HUES64 (cell line): ENCODE measurements around the gene TUBG1.

Experiments used
- H3K27ac ChIP-seq: 2 replicates; pipeline ENCODE4 v1.7.0; 2013; ENCODE audit warnings: low read depth, low read length, inconsistent platforms
- H3K27me3 ChIP-seq: 2 replicates; pipeline ENCODE4 v1.6.1; 2013; ENCODE audit warnings: mild to moderate bottlenecking, low read length; ENCODE audit not compliant: insufficient read depth
- H3K36me3 ChIP-seq: 2 replicates; pipeline ENCODE4 v1.6.1; 2013; ENCODE audit warnings: mild to moderate bottlenecking, low read length; ENCODE audit not compliant: insufficient read depth
- H3K4me1 ChIP-seq: 2 replicates; pipeline ENCODE4 v1.6.1; 2013; ENCODE audit warnings: mild to moderate bottlenecking, low read length, moderate library complexity; ENCODE audit not compliant: insufficient read depth
- H3K4me3 ChIP-seq: 2 replicates; pipeline ENCODE4 v1.5.1; 2013; ENCODE audit warnings: mild to moderate bottlenecking, low read length, moderate library complexity
- H3K9ac ChIP-seq: 2 replicates; pipeline ENCODE4 v1.6.1; 2013; ENCODE audit warnings: mild to moderate bottlenecking, low read depth, low read length
- H3K9me3 ChIP-seq: 2 replicates; pipeline ENCODE4 v1.6.1; 2013; ENCODE audit warnings: low read depth, low read length; ENCODE audit not compliant: insufficient read depth
- WGBS: fragments of 150-250, 120-280 bp; methylation state at CpG from one replicate; pipeline ENCODE4 v1.1.7; 2013; ENCODE audit warnings: missing lambda C conversion rate; 5-methylcytosine and 5-hydroxymethylcytosine counted together

Gene TUBG1

DNA sequence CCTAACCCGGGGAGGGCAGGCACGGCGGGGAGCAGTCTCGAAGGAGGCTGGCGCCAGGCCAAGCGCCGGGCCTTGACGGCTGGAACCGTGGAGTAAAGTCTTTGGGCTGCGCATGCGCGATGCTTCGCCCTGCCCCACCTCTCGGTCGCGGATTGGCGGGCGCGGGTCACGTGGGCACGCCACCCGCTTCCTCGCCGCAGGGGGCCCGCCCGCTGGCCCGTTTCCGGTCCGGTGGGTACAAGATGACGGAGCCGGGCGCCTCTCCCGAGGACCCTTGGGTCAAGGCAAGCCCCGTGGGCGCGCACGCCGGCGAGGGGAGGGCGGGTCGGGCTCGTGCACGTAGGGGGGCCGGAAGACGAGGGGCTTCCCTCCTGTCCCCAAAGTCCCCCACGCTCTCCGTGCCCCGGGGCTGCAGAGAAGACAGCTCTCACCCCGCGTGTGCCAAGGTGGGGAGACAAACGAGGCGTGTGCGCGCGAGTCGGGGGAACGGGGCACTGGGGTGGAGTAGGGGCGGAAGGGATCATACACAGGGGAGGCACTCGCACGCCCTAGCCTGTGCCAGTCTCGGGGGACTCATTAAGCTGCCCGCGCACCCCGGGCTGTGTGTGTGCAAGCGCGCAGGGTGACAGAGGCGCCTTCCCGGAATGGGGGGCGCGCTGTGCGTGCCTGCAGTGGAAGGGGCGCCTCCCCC, 42.5 kb upstream of the TUBG1 start, which contains the start of gene MLX:
Gene MLX (plus strand): TSS at position 218 of the 691 bp plus-strand sequence. CDS start 25 bp downstream, at position 243.
- Histone ChIP-seq H3K4me1 (peaks cover 5% of the 10 kb centered on the region; the same call in 1 of the 2 replicates), H3K9me3 (no peaks in the 10 kb centered on the region), H3K4me3 (peak within 1 kb of the TSS; percentile 83), H3K9ac (peak within 1 kb of the TSS; percentile 80), H3K36me3 (peaks cover 63% of the 10 kb centered on the region), H3K27ac (peak within 1 kb of the TSS; percentile 88), H3K27me3 (no peaks in the 10 kb centered on the region)
- WGBS = under 1% methylated on average over 72 of the region's 72 CpGs

DNA sequence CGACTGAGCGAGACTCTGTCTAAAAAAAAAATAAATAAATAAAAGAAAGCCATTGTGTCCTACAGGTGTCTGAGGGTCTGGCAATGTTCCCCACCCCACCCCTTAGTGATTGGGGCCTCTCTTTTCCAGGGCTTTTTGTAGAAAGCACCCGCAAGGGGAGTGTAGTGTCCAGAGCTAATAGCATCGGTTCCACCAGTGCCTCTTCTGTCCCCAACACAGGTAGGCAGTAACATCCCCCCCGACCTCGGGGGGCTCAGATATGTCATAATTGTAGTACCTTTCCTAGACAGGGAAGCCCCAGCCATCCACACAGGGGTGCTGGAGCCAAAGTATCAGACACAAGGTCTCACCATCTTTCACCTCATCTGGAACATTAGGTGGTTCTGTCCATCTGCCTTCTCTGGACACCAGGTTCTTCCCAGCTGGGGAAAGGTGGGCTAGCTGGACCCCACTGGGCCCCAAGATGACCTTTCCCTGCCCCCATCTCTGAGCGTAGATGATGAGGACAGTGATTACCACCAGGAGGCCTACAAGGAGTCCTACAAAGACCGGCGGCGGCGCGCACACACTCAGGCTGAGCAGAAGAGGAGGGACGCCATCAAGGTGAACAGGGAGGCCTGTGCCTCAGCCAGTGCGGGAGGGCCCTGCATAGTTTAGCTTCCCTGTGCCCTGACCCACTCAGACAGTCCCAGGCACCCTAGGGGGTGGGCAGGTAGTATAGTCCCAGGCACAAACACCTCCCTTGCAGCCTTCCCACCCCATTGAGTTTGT, 41.0 kb upstream of the TUBG1 start:
- Histone ChIP-seq H3K4me1 (peaks cover 5% of the 10 kb centered on the region; the same call in 1 of the 2 replicates), H3K4me3 (no peak overlapping the region), H3K9me3 (no peaks in the 10 kb centered on the region), H3K36me3 (peaks cover 76% of the 10 kb centered on the region), H3K27me3 (no peaks in the 10 kb centered on the region), H3K27ac (no peak overlapping the region), H3K9ac (no peak overlapping the region)
- WGBS = 87% methylated on average over 12 of the region's 14 CpGs

DNA sequence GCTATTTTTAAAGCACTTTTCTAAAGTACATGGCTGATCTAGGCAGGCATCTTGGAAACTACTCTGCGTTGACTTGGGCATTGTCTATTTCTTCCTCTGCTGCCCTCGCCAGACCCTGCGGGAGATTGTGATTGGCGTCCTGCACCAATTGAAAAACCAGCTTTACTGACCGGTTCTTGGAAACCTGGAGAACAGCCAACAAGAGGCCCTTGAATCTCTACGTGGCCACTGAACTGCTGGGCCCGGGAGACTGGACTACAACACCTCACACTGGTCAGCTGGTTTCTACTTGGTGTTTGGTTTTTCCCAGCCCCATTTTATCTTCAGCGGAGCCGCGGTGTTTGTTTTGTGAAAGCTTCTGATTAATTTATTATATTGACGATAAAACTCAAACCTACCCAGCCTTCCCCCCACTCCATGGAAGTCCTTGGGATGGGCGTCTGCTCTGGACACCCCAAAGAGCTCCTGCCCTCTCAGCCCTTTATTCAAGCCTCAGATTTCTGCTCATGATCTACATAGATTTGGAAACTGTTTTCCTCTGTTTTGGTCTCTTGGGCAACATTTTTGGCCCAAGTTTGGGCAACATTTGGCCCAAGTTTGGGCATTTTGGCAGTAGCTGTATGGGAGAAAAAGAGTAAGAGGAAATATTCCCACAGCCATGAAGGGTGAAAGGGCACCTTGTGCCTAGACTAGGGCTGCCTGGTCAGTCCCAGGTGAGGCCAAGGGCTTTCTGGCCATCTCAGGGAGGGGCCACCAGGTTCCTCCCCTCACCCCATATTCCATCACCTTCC, 37.9 kb upstream of the TUBG1 start:
- H3K27ac ChIP-seq = no peak overlapping the region
- no peak overlapping the region for H3K4me3 ChIP-seq
- no peak overlapping the region for H3K9ac ChIP-seq
- 95% methylated on average over 9 of the region's 12 CpGs for WGBS
- H3K36me3 ChIP-seq = peaks cover 78% of the 10 kb centered on the region
- H3K9me3 ChIP-seq = no peaks in the 10 kb centered on the region
- H3K4me1 ChIP-seq = no peaks in the 10 kb centered on the region
- H3K27me3 ChIP-seq = no peaks in the 10 kb centered on the region

DNA sequence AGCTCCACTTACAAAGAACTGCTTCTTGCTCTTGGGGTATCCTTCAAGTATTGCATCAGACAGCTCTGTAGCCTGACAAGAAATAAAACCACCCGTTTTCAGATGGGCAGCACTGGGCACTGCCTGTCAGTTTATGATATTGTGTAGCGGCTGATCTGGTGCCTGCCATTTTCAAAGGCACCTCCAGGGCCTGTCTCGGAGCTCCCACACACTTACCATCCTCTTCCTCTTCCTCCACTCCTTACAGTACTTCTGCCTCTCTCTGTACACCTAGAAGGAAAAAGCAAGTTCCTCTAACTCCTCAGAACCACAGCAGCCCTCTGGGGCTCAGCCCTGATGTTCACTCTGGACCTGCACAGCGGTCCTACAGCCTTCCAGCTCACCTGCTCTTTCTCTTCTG, 36.4 kb upstream of the TUBG1 start:
- Histone ChIP-seq H3K36me3 (peaks cover 81% of the 10 kb centered on the region), H3K9me3 (no peaks in the 10 kb centered on the region), H3K4me3 (no peak overlapping the region), H3K27ac (no peak overlapping the region), H3K9ac (no peak overlapping the region), H3K27me3 (no peaks in the 10 kb centered on the region), H3K4me1 (no peaks in the 10 kb centered on the region)
- 95% methylated on average over 4 of the region's 4 CpGs for WGBS

DNA sequence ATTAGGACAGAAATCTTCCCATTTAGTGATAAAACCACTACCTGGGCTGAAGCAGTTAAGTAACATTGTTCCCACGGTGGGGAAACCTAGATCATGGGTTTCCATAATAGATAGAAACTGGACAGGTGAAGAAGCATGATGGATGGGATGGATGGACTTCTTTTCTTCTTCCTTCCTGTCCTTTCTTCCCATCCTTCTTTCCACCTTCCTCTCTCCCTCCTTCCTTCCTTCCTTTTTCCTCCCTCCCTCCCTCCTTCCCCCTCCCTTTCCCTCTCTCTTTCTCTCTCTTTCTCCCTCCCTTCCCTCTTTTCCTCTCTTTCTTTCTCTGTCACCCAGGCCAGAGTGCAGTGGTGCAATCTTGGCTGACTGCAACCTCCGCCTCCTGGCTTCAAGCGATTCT, 35.0 kb upstream of the TUBG1 start:
- Histone ChIP-seq H3K4me1 (no peaks in the 10 kb centered on the region; the same call in 1 of the 2 replicates), H3K27me3 (no peaks in the 10 kb centered on the region), H3K4me3 (no peak overlapping the region), H3K36me3 (peaks cover 70% of the 10 kb centered on the region), H3K27ac (no peak overlapping the region), H3K9ac (no peak overlapping the region), H3K9me3 (no peaks in the 10 kb centered on the region)
- 86% methylated on average over 3 of the region's 3 CpGs for WGBS

DNA sequence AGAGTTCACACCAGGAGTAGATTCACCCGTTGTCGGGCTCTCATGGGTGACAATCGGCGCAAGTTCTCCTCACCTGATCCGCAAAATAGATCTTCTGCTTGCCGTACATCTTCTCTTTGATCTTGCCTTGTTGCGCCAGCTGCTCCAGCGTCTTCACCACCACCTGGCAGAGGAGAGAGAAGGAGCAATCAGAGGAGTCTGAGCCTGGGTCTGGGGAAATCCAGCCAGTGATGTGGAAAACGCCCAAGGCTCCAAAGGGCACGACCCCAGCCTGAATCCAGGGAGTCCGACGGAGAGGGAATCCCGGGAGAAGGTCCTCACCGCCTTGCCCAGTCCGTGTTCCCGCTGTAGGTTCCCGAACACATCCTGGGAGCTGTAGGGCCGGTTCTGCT, 32.3 kb upstream of the TUBG1 start:
- no peaks in the 10 kb centered on the region; the same call in 1 of the 2 replicates for H3K4me1 ChIP-seq

DNA sequence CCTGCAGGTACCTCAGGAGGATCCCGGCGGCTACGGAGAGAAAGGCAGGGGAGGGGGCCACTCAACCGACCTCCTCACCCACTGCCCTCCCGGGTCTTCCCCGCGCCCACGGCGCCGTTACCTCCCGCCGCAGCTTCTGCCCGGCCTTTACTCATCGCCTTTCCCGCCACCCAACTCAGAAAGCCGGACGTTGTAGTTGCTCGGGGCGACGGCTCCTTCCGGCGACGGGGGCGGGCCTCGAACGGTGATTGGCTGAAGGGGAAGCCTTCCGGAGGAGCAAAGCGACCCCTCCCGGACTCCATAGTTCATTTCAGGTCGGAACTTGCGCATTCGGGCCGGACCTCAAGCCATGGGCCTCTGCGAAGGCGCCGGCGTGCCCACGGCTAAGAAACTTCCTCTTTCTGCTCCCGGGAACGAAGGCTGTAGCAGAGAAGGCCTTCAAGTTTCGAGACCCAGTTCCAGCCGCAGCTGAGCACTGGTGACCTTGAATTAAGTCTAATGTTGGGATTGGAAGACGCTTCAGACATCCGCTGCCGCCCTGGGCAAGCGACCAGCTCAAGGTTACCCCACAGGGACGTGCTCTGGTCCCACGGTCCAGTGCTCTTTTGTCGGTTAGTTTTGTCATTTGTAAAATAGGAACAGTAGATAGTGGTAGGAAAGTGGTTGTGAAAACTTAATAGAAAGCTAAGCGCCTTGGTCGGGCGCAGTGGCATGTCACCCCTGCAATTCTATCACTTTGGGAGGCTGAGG, 31.8 kb upstream of the TUBG1 start, which contains the start of gene PSMC3IP:
Gene PSMC3IP (minus strand): TSS at position 198 of the 750 bp plus-strand sequence. CDS start 43 bp downstream, at position 155.
- H3K4me3 ChIP-seq = peak within 1 kb of the TSS; percentile 88
- under 1% methylated on average over 52 of the region's 52 CpGs for WGBS
- peak within 1 kb of the TSS; percentile 94 for H3K9ac ChIP-seq
- no peaks in the 10 kb centered on the region for H3K27me3 ChIP-seq
- H3K27ac ChIP-seq = peak within 1 kb of the TSS; percentile 82
- H3K9me3 ChIP-seq = no peaks in the 10 kb centered on the region
- no peaks in the 10 kb centered on the region; the same call in 1 of the 2 replicates for H3K4me1 ChIP-seq
- H3K36me3 ChIP-seq = peaks cover 61% of the 10 kb centered on the region

More for the DNA sequence above, 32.3 kb upstream of the TUBG1 start:
- Histone ChIP-seq H3K27me3 (no peaks in the 10 kb centered on the region), H3K27ac (peak overlapping the region; percentile 82), H3K9me3 (no peaks in the 10 kb centered on the region), H3K4me3 (peak overlapping the region; percentile 88), H3K9ac (peak overlapping the region; percentile 94), H3K36me3 (peaks cover 61% of the 10 kb centered on the region)
- 5% methylated on average over 18 of the region's 18 CpGs for WGBS

DNA sequence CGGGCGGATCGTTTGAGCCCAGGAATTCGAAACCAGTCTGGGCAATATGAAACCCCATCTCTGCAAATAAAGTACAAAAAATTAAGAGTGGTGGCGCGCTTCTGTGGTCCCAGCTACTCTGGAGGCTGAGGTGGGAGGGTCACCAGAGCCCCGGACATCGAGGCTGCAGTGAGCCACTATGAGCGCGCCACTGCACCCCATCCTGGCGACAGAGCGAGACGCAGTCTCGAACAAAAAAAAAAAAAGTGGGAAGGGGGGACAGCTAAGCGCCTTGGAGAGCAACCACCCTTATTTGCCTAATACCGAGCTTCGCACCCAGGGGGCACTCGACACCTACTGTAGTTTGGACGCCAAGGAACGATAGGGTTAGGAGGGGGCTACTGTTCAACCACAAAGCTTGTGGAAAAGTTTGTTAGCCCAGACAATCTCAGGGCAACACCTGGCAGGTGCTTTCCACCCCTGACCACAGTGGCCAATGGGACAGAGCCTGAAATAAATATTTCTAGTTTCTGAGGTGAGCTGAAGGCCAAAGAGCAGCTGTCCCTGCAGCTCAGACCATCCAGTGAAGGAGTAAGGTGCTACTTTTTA, 31.1 kb upstream of the TUBG1 start:
- H3K27me3 ChIP-seq = no peaks in the 10 kb centered on the region
- H3K9me3 ChIP-seq = no peaks in the 10 kb centered on the region
- H3K27ac ChIP-seq = peak overlapping the region; percentile 77
- peak overlapping the region; percentile 94 for H3K9ac ChIP-seq
- H3K36me3 ChIP-seq = peaks cover 61% of the 10 kb centered on the region
- H3K4me3 ChIP-seq = peak overlapping the region; percentile 88
- H3K4me1 ChIP-seq = no peaks in the 10 kb centered on the region; the same call in 1 of the 2 replicates
- 2% methylated on average over 19 of the region's 20 CpGs for WGBS

DNA sequence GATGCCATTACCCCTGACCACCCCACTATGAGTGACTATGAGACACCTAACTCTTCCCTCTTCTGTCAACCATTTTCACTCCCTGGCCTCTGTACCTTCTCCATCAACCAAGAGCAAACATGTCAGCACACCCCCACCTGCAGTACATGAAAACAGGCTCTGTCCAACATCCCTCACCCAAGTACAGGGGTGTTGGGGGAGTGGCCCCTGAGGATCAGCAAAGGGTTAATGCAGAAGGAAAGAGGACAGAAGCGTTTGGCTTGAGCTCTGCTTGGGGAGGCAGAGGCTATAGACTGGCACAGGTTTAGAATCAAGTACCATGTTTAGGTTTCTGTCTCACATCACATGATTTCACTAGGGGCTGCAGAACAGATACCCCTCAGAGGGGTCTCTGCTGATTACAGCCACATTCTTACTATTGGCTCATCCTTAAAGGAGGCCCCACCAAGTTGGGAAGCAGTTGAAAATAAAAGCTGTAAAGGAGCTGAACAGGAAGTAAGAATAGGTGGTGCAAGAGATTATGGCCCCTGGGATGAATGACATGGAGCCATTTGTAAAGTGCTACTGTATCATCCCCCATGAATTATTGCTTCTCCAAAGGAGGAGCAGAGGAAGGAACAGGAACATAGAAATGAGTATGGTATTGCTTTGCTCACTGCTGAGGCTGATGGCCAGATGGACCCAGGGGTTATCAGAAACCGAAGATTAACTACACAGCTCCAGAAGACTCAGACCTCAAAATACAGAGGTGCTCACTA, 29.5 kb upstream of the TUBG1 start:
- H3K27me3 ChIP-seq = no peaks in the 10 kb centered on the region
- H3K27ac ChIP-seq = no peak overlapping the region
- H3K4me3 ChIP-seq = no peak overlapping the region
- no peaks in the 10 kb centered on the region; the same call in 1 of the 2 replicates for H3K4me1 ChIP-seq
- peaks cover 62% of the 10 kb centered on the region for H3K36me3 ChIP-seq
- H3K9ac ChIP-seq = no peak overlapping the region
- H3K9me3 ChIP-seq = no peaks in the 10 kb centered on the region
- whole genome bisulfite sequencing = 86% methylated on average over 2 of the region's 2 CpGs
